ENCODE results near the gene PLCXD3. TPM values are rescaled to one million over a fixed set of nuclear protein-coding genes. Genes with fewer than 3 reads are reported as not detected.

The PLCXD3 gene
- total RNA-seq, 1 donor from 2014 or later: 5.6 TPM

DNA sequence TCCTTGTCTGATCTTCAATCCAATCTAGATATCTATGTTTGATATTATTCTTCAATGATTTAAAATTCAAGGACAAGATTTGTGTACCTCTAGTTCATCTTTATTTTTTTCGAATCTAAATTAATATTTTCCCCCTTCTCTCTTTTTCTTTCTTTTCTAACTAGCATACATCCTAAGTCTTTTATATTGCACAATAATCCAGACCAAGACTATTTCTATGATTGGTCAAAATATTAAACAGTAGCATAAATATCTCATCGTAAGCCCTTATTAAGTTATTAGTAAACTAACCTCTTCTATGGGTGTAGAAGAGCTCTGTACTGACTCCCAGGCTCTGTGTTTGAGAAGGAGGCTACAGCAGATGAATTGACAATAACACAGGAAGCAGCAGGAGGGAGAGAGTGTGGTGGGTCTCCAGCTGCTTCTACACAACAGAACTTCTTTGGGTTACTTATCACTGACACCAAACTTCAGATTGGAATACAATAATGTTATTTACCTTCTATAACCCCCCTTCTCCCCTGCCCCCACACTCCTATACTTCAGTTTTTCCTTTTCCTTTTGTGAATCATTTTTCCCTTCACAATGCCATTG is 11.9 kb upstream of the PLCXD3 start:
- no peak overlapping the region for H3K4me3 Mint-ChIP-seq
- H3K27me3 Mint-ChIP-seq: peaks cover 3% of the 10 kb centered on the region
- no peaks in the 10 kb centered on the region for H3K36me3 Mint-ChIP-seq
- H3K4me1 Mint-ChIP-seq (ENCODE audit: unreplicated experiment): no peaks in the 10 kb centered on the region
- TF ChIP-seq, protein P1, sequence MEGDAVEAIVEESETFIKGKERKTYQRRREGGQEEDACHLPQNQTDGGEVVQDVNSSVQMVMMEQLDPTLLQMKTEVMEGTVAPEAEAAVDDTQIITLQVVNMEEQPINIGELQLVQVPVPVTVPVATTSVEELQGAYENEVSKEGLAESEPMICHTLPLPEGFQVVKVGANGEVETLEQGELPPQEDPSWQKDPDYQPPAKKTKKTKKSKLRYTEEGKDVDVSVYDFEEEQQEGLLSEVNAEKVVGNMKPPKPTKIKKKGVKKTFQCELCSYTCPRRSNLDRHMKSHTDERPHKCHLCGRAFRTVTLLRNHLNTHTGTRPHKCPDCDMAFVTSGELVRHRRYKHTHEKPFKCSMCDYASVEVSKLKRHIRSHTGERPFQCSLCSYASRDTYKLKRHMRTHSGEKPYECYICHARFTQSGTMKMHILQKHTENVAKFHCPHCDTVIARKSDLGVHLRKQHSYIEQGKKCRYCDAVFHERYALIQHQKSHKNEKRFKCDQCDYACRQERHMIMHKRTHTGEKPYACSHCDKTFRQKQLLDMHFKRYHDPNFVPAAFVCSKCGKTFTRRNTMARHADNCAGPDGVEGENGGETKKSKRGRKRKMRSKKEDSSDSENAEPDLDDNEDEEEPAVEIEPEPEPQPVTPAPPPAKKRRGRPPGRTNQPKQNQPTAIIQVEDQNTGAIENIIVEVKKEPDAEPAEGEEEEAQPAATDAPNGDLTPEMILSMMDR (conservative IDR thresholded peaks at IDR 0.05): no peak
- DNase-seq (ENCODE audit: extremely low spot score, unreplicated experiment): no peak
- no peak overlapping the region for H3K27ac Mint-ChIP-seq
- H3K9me3 Mint-ChIP-seq: no peaks in the 10 kb centered on the region

DNA sequence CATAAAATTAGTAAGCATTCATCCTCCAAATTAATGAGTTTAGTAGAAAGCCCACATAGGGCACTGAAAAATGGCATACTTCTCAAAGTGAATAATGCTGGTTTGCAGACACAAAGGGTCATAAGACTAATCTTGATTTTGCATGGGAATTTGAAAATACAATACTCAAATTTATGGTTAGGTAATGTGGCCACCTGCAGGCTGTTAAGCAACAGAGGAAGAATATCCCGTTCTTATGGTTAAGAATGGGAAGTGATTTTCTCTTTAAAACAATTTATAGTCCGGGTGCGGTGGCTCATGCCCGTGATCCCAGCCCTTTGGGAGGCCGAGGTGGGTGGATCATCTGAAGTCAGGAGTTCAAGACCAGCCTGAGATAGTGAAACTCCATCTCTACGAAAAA is 9.4 kb upstream of the PLCXD3 start:
- H3K27me3 Mint-ChIP-seq: peaks cover 7% of the 10 kb centered on the region
- no peak for DNase-seq (ENCODE audit: extremely low spot score, unreplicated experiment)
- H3K36me3 Mint-ChIP-seq: no peaks in the 10 kb centered on the region
- no peak overlapping the region for H3K27ac Mint-ChIP-seq
- no peaks in the 10 kb centered on the region for H3K9me3 Mint-ChIP-seq
- H3K4me1 Mint-ChIP-seq (ENCODE audit: unreplicated experiment): no peaks in the 10 kb centered on the region
- no peak overlapping the region for H3K4me3 Mint-ChIP-seq
- TF ChIP-seq, protein P1 (conservative IDR thresholded peaks at IDR 0.05): no peak

DNA sequence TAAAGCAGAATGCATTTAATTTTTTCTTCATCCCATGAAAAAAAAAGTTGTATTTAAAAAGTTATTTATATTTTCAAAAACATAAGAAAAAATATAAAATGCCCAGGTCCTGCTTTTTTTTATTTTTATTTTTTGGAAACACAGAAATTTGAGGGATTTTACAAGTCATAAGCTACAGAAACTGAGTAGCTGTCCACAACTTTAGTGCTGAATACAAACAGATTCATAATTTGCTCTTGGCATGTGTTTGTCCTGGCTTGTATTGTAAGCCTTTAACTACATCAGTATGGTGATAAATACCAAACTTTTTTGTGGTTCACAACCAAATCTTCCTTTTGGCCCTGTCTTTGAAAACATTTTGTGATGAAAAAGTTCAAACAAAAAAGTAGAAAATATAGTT is 7.5 kb upstream of the PLCXD3 start:
- H3K4me1 Mint-ChIP-seq (ENCODE audit: unreplicated experiment): no peaks in the 10 kb centered on the region
- H3K27me3 Mint-ChIP-seq: peaks cover 5% of the 10 kb centered on the region
- no peaks in the 10 kb centered on the region for H3K36me3 Mint-ChIP-seq
- TF ChIP-seq, protein P1 (conservative IDR thresholded peaks at IDR 0.05): no peak
- no peak overlapping the region for H3K27ac Mint-ChIP-seq
- no peaks in the 10 kb centered on the region for H3K9me3 Mint-ChIP-seq
- no peak for DNase-seq (ENCODE audit: extremely low spot score, unreplicated experiment)
- H3K4me3 Mint-ChIP-seq: no peak overlapping the region

- no peak for DNase-seq (ENCODE audit: extremely low spot score, unreplicated experiment)
- Mint-ChIP-seq H3K27me3 (peaks cover 69% of the 10 kb centered on the region), H3K4me3 (peak overlapping the region; percentile 85), H3K9me3 (no peaks in the 10 kb centered on the region), H3K36me3 (no peaks in the 10 kb centered on the region), H3K4me1 (ENCODE audit: unreplicated experiment) (peaks cover 9% of the 10 kb centered on the region), H3K27ac (no peak overlapping the region)
- TF ChIP-seq, protein P1 (conservative IDR thresholded peaks at IDR 0.05): no peak
These were observed 840 bp upstream of the PLCXD3 start for GRCh38 chr5:41511241-41511640.

DNA sequence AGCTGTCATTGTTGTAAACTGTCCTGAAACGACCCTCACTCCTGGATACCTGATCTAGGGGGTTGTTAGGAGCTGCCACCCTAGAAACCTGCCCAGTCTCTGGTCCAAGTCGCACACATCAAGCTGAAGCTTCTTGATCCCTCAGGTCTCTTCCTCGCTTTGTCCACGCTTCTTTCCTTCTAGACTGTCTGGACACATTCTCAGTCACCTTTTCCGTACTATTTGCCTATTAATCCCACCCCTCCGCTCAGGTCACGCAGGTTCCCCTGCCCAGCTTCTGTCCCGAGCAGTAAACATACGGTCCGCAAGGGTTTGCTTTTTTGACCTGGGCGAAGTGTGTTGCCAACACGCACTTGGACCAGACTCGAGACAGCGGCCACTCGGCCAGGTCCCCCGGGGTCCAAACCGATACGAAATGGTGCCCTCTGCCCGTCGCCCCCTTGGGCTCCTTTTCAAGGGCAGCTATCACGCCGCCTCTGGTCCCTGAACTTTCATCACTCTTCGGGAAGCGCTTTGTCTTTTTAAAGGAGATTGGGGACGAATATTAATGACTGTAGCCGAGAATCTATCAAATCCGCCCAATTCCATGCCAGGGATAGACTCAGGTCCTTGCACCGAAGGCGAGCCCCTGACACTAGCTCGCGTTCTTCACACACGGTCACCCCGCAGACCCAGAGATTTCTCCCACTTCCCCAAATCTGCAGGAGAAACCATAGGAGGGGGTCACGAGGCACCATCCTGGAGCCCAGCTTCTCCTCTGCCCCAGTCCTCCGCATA is 814 bp downstream of the PLCXD3 start:
- Mint-ChIP-seq H3K4me3 (peak overlapping the region; percentile 85), H3K9me3 (no peaks in the 10 kb centered on the region), H3K27ac (no peak overlapping the region), H3K4me1 (ENCODE audit: unreplicated experiment) (peaks cover 9% of the 10 kb centered on the region), H3K27me3 (peaks cover 71% of the 10 kb centered on the region), H3K36me3 (no peaks in the 10 kb centered on the region)
- no peak for DNase-seq (ENCODE audit: extremely low spot score, unreplicated experiment)
- TF ChIP-seq, protein P1 (conservative IDR thresholded peaks at IDR 0.05): no peak

Measured in type B pancreatic cell (in vitro differentiated cells).